GM21529 (cell line): Measurements from ENCODE around the gene ABCA5.

ENCODE experiments used
- ATAC-seq: cut with Tn5 transposase; IDR thresholded peaks from one replicate; pipeline ENCODE4 v1.9.1; 2021; ENCODE audit not compliant: unreplicated experiment

Gene ABCA5

GRCh38 chr17:69269131-69269998 lies 57.6 kb downstream of the ABCA5 start:
- no peak for ATAC-seq

- ATAC-seq: no peak
These were observed 58.4 kb downstream of the ABCA5 start for GRCh38 chr17:69268543-69269014.

GRCh38 chr17:69267219-69267618 lies 59.7 kb downstream of the ABCA5 start:
- ATAC-seq: no peak

GRCh38 chr17:69265873-69266272 lies 61.1 kb downstream of the ABCA5 start:
- no peak for ATAC-seq

GRCh38 chr17:69254187-69254586 lies 72.7 kb downstream of the ABCA5 start:
- no peak for ATAC-seq

- ATAC-seq: no peak
These were observed 76.3 kb downstream of the ABCA5 start for GRCh38 chr17:69250641-69251040.

GRCh38 chr17:69246726-69247375 lies 80.1 kb downstream of the ABCA5 start:
- ATAC-seq: no peak

GRCh38 chr17:69246202-69246601 lies 80.7 kb downstream of the ABCA5 start:
- no peak for ATAC-seq

GRCh38 chr17:69245617-69246016 lies 81.3 kb downstream of the ABCA5 start:
- no peak for ATAC-seq

GRCh38 chr17:69239611-69240600 lies 87.0 kb downstream of the ABCA5 start:
- ATAC-seq: no peak

GRCh38 chr17:69236946-69237345 lies 90.0 kb downstream of the ABCA5 start:
- no peak for ATAC-seq

GRCh38 chr17:69236464-69236863 lies 90.5 kb downstream of the ABCA5 start:
- no peak for ATAC-seq

GRCh38 chr17:69235338-69236058 lies 91.4 kb downstream of the ABCA5 start:
- peak; percentile 90 for ATAC-seq

- ATAC-seq: no peak
These were observed 94.3 kb downstream of the ABCA5 start for GRCh38 chr17:69232650-69233049.

- no peak for ATAC-seq
These were observed 95.4 kb downstream of the ABCA5 start for GRCh38 chr17:69231521-69231920.

GRCh38 chr17:69230939-69231338 lies 96.0 kb downstream of the ABCA5 start:
- no peak for ATAC-seq

GRCh38 chr17:69228576-69228975 lies 98.4 kb downstream of the ABCA5 start, which contains the start of gene ABCA10:
ABCA10 (minus strand) TSS chr17:69228824; CDS start chr17:69225358, 3,466 bp downstream.
- ATAC-seq: no peak

- ATAC-seq: no peak
These were observed 98.9 kb downstream of the ABCA5 start for GRCh38 chr17:69228018-69228417.

- ATAC-seq: no peak
These were observed 99.4 kb downstream of the ABCA5 start for GRCh38 chr17:69227541-69227940.

GRCh38 chr17:69223809-69224208 lies 103.1 kb downstream of the ABCA5 start:
- ATAC-seq: peak; percentile 97
